ENCODE results near the gene IRF2.

The IRF2 gene

GRCh38 chr4:184474263-184475095 is at the start of gene IRF2:
Gene IRF2 (minus strand): TSS chr4:184474550. CDS start chr4:184429064, 45,486 bp downstream.
- TF ChIP-seq CTCF (IDR thresholded peaks at IDR 0.05; ENCODE audit: low read depth, low read length): no peak
- H3K4me3 ChIP-seq (ENCODE audit: low read depth, low read length): peak within 1 kb of the TSS; percentile 96

GRCh38 chr4:184515606-184516005 is 41.3 kb upstream of the IRF2 start:
- H3K4me3 ChIP-seq (ENCODE audit: low read depth, low read length): no peak overlapping the region
- TF ChIP-seq CTCF (IDR thresholded peaks at IDR 0.05; ENCODE audit: low read depth, low read length): no peak

- peak overlapping the region; percentile 49 for H3K4me3 ChIP-seq (ENCODE audit: low read depth, low read length)
- no peak for TF ChIP-seq CTCF (IDR thresholded peaks at IDR 0.05; ENCODE audit: low read depth, low read length)
Measured at GRCh38 chr4:184514121-184514988, 40.0 kb upstream of the IRF2 start.

GRCh38 chr4:184513802-184514120 is 39.4 kb upstream of the IRF2 start:
- peak overlapping the region; percentile 49 for H3K4me3 ChIP-seq (ENCODE audit: low read depth, low read length)

GRCh38 chr4:184511156-184511555 is 36.8 kb upstream of the IRF2 start:
- H3K4me3 ChIP-seq (ENCODE audit: low read depth, low read length): no peak overlapping the region
- TF ChIP-seq CTCF (IDR thresholded peaks at IDR 0.05; ENCODE audit: low read depth, low read length): no peak

More at GRCh38 chr4:184513802-184514120, 39.4 kb upstream of the IRF2 start:
- no peak for TF ChIP-seq CTCF (IDR thresholded peaks at IDR 0.05; ENCODE audit: low read depth, low read length)

GRCh38 chr4:184510401-184510800 is 36.1 kb upstream of the IRF2 start:
- TF ChIP-seq CTCF (IDR thresholded peaks at IDR 0.05; ENCODE audit: low read depth, low read length): no peak

More at GRCh38 chr4:184510401-184510800, 36.1 kb upstream of the IRF2 start:
- H3K4me3 ChIP-seq (ENCODE audit: low read depth, low read length): no peak overlapping the region

All from WI38 (cell line).